HuH-7.5 (cell line): ENCODE measurements around the gene EEF1A2.
A peak's percentile ranks its signal among the peaks of the same experiment; 100 is the strongest.
"Not testable (repeated sequence)": the region's sequence is repeated elsewhere in the genome, so short reads cannot be mapped to it uniquely, and the experiment has no call there.

Experiments
- DNase-seq: peaks from one replicate; pipeline ENCODE4 v3.0.0; 2011; ENCODE audit warnings: low spot score

Gene EEF1A2

GRCh38 chr20:63484651-63485403 is 14.1 kb downstream of the EEF1A2 start:
- no peak for DNase-seq

- DNase-seq = no peak
Observed at GRCh38 chr20:63484236-63484635, 14.6 kb downstream of the EEF1A2 start.

GRCh38 chr20:63483834-63484233 is 15.0 kb downstream of the EEF1A2 start:
- DNase-seq = no peak

- no peak for DNase-seq
Observed at GRCh38 chr20:63482021-63482587, 16.8 kb downstream of the EEF1A2 start.

DNA sequence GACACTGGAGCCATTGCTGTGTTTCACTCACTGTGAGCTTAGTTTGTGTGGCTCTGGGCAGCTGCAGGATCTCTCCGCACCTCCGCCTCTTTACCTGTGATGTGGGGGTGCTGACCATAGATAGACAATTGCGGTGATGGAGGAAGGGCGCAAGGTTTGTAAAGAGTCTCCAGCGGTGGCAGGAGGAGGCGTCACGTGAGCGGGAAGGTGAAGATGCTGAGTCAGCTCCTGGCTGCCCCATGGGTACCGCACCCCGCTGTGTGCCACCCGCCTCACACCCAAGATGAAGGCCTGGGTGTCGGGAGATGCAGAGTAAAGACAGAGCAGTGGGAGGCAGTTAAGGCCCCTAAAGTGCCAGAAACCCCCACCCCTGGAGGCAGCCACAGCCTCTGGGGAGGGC is 17.4 kb downstream of the EEF1A2 start:
- DNase-seq = no peak

GRCh38 chr20:63479695-63480419 is 19.0 kb downstream of the EEF1A2 start:
- not testable (repeated sequence) for DNase-seq

DNA sequence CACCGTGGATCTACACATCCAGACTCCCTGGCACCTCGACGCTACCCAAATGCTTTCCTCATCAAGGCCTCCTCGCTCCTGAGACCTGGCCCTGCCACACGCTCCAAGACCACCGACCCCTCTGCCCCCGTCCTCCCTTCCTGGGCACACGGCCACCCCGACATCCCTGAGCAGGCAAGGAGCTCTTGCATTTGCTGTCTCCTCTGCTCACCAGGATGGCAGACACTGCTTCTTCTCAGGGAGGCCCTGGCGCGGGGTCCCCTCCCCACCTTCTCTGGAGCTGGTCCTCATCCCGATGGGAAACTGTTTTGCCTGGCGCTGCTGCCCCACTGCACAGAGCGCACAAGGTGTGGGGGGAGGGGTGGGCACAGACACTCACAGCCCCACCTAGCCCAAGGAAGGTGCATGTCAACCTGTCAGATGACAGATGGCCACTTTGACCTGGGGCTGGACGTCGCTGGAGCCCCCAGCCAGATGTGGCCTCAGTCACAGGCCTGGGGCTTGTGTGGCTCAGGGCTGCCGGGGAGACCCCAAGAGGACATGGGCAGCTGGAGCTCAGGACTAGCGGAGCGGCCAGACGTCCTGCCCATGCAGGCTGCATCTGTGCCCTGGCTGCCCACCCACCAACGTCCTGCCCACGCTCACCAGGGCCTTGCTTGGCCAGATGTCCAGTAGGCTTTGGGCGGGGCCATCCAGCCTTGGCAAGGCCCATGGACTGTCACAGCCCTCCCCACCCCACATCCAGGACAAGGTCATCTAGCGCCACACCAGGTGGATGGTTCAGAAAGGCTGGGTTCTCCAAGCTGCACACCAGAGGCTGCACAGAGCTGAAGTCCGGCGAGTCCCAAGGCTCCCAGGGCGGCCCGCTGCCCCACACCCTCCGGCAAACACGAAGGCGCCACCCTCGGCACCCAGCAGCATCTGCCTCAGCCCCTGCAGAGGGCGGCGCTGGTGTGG is 20.3 kb downstream of the EEF1A2 start:
- DNase-seq = no peak

GRCh38 chr20:63477944-63478343 is 20.9 kb downstream of the EEF1A2 start:
- DNase-seq = no peak

DNA sequence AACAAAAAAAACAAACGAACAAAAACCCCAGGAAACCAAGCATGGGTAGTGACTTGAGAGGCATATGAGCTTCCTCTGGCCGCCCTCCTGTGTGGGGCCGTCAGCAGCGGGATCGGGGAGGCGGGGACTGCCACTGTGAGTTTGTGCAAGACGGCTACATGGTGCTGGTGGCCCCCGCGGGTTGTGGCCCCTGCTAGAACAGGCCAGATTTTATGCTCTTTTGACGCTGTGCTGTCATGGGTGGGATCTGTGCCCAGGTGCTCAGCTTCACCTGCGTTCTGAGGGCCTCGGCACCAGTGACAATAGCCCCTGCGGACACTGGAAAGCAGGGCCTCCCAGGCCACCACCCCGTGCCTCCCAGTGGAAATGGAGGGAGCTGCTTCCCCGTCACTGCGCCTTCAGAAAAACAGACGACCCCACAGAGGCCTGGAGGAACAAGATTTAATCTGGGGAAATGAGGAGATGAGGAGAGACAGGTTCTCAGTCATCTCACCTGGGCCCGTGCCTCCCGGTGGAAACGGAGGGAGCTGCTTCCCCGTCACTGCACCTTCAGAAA is 21.7 kb downstream of the EEF1A2 start:
- no peak for DNase-seq

DNA sequence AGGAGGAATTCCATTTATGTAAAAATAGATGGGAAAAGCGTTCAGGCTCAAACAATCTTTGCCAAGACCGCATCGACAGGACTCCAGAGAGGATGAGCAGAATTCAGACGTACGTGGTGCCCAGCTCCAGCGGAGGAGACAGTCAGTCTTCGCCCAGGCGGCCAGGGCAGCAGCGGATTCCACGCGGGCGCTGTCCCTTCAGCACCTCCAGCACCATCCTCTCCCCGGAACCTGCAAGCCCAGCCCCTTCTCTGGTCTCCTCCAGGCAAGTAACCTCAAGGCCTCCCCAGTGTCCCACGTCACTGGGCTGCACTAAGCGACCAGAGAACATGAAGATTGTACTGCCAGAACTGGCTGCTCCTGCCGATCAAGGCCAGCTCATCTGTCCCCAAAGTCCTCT is 23.7 kb downstream of the EEF1A2 start:
- peak; percentile 76 for DNase-seq

DNA sequence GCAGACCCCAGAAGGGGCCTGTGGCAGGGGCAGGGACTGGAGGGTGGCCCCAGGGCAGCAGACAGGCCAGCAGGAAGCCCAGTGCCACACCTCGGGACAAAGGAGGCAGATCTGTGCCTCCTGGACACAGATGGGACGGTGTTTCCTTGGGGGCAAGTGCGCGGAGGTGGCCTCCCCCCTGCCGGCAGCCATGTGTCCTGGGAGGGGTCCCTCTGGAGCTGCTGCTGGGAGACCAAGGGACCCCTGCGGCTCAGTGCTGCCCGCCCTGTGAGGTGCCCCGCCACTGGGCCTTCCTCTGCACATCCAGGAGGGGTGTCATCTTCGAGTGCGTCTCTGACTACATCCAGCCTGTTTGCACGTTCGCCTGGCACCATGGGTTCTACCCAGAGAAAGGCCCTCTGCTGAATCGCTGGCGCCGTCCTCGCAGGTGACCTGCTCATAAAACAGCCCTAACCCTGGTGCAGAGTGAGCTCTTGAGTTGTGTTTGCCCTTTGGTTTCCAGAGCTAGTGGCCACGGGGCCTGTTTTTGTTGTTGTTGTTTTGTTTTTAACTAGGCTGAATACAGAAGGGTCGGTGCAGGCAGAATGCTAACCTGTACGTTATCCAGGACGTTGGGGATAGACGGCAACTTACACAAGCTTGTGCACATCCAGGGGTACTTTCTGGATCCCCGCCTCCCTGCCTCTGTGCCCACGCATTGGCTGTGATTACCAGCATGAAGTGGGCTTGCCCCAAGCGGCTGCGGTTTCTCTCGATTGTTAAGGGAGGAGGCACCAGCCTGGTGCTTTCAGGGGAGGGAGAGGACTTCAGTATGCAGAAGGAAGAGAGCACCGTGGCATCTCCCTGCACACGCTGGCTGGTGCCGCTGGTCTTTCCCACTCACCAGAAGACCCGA is 25.1 kb downstream of the EEF1A2 start:
- no peak for DNase-seq

- no peak for DNase-seq
Observed at GRCh38 chr20:63472862-63473390, 26.0 kb downstream of the EEF1A2 start.

GRCh38 chr20:63471981-63472831 is 26.7 kb downstream of the EEF1A2 start, which contains the start of gene KCNQ2:
KCNQ2 (minus strand) TSS chr20:63472655; CDS start chr20:63472463, 192 bp downstream.
- DNase-seq = no peak

GRCh38 chr20:63471717-63471980 is 27.2 kb downstream of the EEF1A2 start:
- no peak for DNase-seq

DNA sequence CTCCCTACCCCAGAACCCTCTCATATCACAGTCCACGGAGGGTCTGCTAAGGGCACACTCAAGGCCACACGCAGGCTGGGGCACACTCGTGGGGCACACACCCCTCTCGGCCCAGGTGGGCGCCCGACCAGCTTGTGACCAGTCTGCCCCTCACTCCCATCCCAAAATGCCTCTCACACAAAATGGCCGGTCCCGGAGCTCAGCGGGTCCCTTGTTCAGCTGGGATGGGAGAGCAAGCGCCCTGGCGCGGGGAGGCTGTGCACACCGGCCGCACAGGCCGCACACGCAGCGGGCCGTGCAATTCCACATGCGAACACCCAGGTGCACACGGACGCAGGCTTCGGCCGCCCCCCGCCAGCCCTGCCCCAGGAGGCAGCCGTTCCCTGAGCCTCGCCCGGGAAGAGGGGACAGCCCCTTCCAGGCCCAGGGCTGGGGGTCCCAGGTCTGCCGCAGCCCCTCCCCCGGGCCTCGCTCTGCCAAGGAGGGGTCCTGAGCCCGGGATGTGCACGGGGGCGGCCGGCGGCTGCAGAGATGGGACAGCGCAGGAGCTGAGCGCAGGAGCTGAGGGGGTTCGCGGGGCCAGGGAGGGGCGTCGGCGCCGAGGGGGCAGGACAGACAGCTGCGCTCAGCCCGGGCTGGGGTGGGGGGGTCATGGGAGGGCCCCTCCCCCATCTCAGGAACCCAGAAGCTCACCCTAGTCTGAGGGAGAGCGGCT is 27.7 kb downstream of the EEF1A2 start:
- no peak for DNase-seq

- DNase-seq = no peak
Observed at GRCh38 chr20:63470410-63470809, 28.5 kb downstream of the EEF1A2 start.

DNA sequence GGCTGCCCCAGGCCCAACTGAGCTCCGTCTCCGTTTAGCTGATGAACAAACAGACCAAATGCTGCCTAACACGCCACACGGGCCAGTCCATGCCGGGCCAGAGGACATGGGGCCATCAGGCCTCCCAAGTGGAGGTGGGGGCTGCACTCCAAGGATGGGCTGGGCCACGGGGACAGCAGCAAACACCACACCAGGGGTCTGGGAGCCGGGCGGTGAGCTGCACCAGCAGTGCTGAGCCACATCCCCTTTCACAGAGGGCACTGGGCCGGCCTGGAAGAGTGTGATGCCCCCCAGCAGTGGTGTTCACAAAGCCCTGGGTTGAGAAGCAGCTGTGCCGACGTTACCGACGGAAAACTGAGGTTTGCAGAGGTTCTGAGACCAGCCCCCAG is 29.2 kb downstream of the EEF1A2 start:
- DNase-seq = no peak

DNA sequence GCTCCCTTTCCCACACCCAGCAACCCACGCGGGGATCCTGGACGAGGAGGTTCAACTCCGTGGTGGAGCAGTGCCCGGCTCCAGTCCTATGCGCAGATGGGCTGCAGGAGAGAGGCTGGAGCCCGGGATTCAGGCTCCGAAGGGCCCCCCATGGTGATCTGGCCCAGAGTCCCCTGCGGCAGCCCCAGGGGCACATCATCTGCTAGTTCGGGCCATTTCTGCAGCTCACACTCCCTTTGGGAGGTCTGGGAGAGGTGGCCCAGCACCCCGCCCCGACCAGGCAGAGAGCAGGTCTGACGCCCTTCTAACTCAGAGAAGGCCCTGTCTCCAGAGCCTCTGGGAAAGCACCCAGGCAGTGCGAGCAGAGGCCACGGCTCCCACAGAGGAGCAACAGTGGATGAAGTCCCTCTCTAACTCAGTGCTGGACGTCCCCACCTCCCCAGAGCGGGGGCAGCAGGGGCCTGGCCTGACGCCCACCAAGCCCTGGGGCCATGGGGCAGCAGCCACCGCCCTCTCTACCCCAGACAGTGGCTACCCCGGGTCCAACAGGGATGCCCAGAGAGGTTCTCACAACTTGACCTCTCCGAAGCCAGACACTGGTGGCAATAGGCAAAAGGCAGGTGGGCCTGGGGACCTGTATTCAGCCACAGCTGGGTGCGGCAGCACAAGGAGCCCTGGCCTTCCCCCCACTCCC is 29.7 kb downstream of the EEF1A2 start:
- no peak for DNase-seq
